Endothelial cell (in vitro differentiated cells): ENCODE results near the gene XRCC4. TPM values are rescaled to one million over a fixed set of nuclear protein-coding genes. Genes with fewer than 3 reads are reported as not detected.

ENCODE experiments used
- DNase-seq: peaks from one replicate; pipeline ENCODE4 v3.0.0; 2021; ENCODE audit warnings: low spot score
- H3K27ac Mint-ChIP-seq: one replicate; pipeline ENCODE4 v1.8.0; 2021; ENCODE audit warnings: mixed read lengths, inconsistent platforms; ENCODE audit not compliant: unreplicated experiment
- H3K27me3 Mint-ChIP-seq: one replicate; pipeline ENCODE4 v1.8.0; 2021; ENCODE audit warnings: mild to moderate bottlenecking, moderate library complexity, mixed read lengths, inconsistent platforms; ENCODE audit not compliant: unreplicated experiment
- H3K36me3 Mint-ChIP-seq: one replicate; pipeline ENCODE4 v1.8.0; 2021; ENCODE audit warnings: mild to moderate bottlenecking, low read depth, mixed read lengths, inconsistent platforms; ENCODE audit not compliant: unreplicated experiment
- H3K4me1 Mint-ChIP-seq: one replicate; pipeline ENCODE4 v1.8.0; 2021; ENCODE audit warnings: mild to moderate bottlenecking, mixed read lengths, inconsistent platforms; ENCODE audit not compliant: unreplicated experiment
- H3K4me3 Mint-ChIP-seq: one replicate; pipeline ENCODE4 v1.8.0; 2021; ENCODE audit warnings: mild to moderate bottlenecking, mixed read lengths, inconsistent platforms; ENCODE audit not compliant: unreplicated experiment
- H3K9me3 Mint-ChIP-seq: one replicate; pipeline ENCODE4 v1.8.0; 2021; ENCODE audit warnings: mixed read lengths, inconsistent platforms; ENCODE audit not compliant: unreplicated experiment
- total RNA-seq: library from RNA; stranded (reverse); fragmentation: NEBNext Ultra II Directional; extraction: Animal tissue kit (Norgen Biotek cat#: 25700); gene quantifications from one replicate; pipeline ENCODE4 v1.2.1, GENCODE V29; 2021; ENCODE audit not compliant: unreplicated experiment
- TF ChIP-seq, protein P1 (sequence below): fragments of 200-600 bp; sonication (generic); IDR thresholded peaks from one replicate; pipeline ENCODE4 v1.5.0; 2021; ENCODE audit warnings: antibody characterized with exemption; ENCODE audit not compliant: unreplicated experiment

XRCC4 gene
- total RNA-seq, 1 donor from 2014 or later, result 6.8 TPM

DNA sequence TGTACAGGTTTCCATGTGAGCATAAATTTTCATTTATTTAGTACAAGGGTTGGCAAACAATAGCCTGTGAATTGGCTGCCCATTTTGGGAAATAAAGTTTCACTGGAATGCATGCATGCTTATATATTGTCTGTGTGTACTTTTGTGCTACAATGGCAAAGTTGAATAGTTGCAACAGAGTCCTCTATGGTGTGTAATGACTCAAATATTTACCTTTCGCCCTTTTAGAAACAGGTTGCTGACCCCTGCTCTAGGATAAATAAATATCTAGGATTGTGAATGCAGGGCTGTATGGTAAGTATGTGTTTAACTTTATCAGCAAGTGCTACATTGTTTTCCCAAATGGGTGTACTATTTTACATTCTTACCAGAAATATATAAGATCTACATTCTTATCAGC lies 47.2 kb downstream of the XRCC4 start:
- Mint-ChIP-seq H3K4me1 (no peaks in the 10 kb centered on the region), H3K27me3 (no peaks in the 10 kb centered on the region), H3K36me3 (no peaks in the 10 kb centered on the region), H3K4me3 (no peak overlapping the region), H3K27ac (no peak overlapping the region), H3K9me3 (no peaks in the 10 kb centered on the region)
- no peak for DNase-seq
- TF ChIP-seq, protein P1, sequence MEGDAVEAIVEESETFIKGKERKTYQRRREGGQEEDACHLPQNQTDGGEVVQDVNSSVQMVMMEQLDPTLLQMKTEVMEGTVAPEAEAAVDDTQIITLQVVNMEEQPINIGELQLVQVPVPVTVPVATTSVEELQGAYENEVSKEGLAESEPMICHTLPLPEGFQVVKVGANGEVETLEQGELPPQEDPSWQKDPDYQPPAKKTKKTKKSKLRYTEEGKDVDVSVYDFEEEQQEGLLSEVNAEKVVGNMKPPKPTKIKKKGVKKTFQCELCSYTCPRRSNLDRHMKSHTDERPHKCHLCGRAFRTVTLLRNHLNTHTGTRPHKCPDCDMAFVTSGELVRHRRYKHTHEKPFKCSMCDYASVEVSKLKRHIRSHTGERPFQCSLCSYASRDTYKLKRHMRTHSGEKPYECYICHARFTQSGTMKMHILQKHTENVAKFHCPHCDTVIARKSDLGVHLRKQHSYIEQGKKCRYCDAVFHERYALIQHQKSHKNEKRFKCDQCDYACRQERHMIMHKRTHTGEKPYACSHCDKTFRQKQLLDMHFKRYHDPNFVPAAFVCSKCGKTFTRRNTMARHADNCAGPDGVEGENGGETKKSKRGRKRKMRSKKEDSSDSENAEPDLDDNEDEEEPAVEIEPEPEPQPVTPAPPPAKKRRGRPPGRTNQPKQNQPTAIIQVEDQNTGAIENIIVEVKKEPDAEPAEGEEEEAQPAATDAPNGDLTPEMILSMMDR, result no peak

DNA sequence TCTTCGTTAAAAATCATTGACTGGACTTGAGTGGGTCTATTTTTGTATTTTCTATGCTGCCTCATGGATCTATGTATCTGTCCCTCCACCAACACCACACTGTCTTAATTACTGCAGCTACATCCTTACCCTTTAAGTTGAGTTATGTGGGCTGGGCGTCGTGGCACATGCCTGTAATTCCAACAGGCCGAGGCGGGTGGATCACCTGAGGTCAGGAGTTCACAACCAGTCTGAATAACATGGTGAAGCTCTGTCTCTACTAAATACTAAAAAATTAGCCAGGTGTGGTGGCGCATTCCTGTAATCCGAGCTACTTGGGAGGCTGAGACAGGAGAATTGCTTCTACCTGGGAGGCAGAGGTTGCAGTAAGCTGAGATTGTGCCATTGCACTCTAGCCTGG lies 48.2 kb downstream of the XRCC4 start:
- Mint-ChIP-seq H3K27me3 (no peaks in the 10 kb centered on the region), H3K4me3 (no peak overlapping the region), H3K9me3 (no peaks in the 10 kb centered on the region), H3K27ac (no peak overlapping the region), H3K4me1 (no peaks in the 10 kb centered on the region), H3K36me3 (no peaks in the 10 kb centered on the region)
- TF ChIP-seq, protein P1, result no peak
- DNase-seq, result no peak

DNA sequence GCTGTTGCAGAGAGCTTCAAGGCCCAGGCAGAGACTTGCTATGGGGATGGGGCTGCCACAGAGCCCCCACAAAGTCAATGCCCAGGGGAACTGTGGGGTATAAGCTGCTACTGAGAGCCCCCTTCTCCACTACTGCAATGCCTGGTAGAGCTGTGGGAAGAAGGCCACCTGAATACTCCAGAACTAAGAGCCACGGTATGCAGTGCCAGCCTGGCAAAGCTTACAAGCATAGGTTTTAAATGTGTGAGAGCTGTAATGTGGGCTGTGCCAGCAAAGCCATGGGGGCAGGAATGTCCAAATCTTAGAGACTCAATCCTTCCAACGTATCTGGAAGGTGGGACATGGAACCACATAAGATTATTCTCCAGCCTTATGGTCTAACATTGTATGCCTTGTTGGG lies 49.2 kb downstream of the XRCC4 start:
- Mint-ChIP-seq H3K9me3 (no peaks in the 10 kb centered on the region), H3K36me3 (no peaks in the 10 kb centered on the region), H3K4me1 (no peaks in the 10 kb centered on the region), H3K27ac (no peak overlapping the region), H3K27me3 (no peaks in the 10 kb centered on the region), H3K4me3 (no peak overlapping the region)
- TF ChIP-seq, protein P1, result no peak
- DNase-seq, result no peak

GRCh38 chr5:83133797-83134196 lies 56.5 kb downstream of the XRCC4 start:
- TF ChIP-seq, protein P1, result no peak
- Mint-ChIP-seq H3K27ac (no peak overlapping the region), H3K36me3 (peaks cover 18% of the 10 kb centered on the region), H3K27me3 (peaks cover 2% of the 10 kb centered on the region), H3K4me1 (no peaks in the 10 kb centered on the region), H3K9me3 (no peaks in the 10 kb centered on the region), H3K4me3 (no peak overlapping the region)
- DNase-seq, result no peak

DNA sequence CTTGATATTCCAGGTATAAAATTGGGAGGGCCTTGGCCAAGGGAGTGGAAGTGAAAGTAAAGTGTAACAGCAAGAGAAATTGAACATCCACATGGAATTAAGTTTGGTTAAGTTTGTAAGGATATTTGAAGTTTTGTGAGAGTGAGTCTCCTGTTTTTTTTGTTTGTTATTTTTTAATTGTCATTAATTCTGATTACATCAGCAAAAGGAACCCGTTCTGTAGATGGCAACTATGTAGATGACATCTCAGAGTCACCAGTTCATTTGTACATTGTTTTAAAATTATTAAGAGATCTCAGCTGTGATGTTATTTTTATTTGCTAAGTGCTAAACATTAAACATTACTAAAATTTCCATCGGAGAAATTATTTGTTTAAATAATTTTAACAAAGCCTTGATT lies 65.2 kb downstream of the XRCC4 start:
- Mint-ChIP-seq H3K4me3 (no peak overlapping the region), H3K4me1 (no peaks in the 10 kb centered on the region), H3K36me3 (no peaks in the 10 kb centered on the region), H3K9me3 (no peaks in the 10 kb centered on the region), H3K27me3 (peaks cover 2% of the 10 kb centered on the region), H3K27ac (no peak overlapping the region)
- DNase-seq, result no peak
- TF ChIP-seq, protein P1, result no peak
